Left ventricle myocardium superior (tissue), 1 donor: Measurements from ENCODE around the gene DIO3. TPM values are rescaled to one million over a fixed set of nuclear protein-coding genes. Genes with fewer than 3 reads are reported as not detected.

Experiments
- ATAC-seq: fragments of 200-7000 bp; cut with Tn5 transposase; one replicate; pipeline ENCODE4 v1.9.1; 2020; ENCODE audit warnings: mild to moderate bottlenecking, moderate library complexity
- DNase-seq: peaks from one replicate; pipeline ENCODE4 v3.0.0-alpha.2; 2020
- intact Hi-C: fragments of 100-400 bp; cut with micrococcal nuclease; formaldehyde crosslinking; loops from one replicate; pipeline ENCODE4 v1.11.0; 2022
- long read RNA-seq: library from polyadenylated mRNA; unstranded; transcript quantifications from one replicate; pipeline ENCODE4 v2.0.0, GENCODE V29; 2021
- total RNA-seq: library from RNA; stranded (reverse); fragmentation: NEBNext Ultra II Directional; extraction: Animal tissue kit (Norgen Biotek cat#: 25700); gene quantifications from one replicate; pipeline ENCODE4 v1.2.1, GENCODE V29; 2021
- donor health status: DM: no; HTN: yes; CAD: no; lungs with severe emphysema.

DIO3 gene
- total RNA-seq, result 0.15 TPM
- long read RNA-seq, result 0 reads

DNA sequence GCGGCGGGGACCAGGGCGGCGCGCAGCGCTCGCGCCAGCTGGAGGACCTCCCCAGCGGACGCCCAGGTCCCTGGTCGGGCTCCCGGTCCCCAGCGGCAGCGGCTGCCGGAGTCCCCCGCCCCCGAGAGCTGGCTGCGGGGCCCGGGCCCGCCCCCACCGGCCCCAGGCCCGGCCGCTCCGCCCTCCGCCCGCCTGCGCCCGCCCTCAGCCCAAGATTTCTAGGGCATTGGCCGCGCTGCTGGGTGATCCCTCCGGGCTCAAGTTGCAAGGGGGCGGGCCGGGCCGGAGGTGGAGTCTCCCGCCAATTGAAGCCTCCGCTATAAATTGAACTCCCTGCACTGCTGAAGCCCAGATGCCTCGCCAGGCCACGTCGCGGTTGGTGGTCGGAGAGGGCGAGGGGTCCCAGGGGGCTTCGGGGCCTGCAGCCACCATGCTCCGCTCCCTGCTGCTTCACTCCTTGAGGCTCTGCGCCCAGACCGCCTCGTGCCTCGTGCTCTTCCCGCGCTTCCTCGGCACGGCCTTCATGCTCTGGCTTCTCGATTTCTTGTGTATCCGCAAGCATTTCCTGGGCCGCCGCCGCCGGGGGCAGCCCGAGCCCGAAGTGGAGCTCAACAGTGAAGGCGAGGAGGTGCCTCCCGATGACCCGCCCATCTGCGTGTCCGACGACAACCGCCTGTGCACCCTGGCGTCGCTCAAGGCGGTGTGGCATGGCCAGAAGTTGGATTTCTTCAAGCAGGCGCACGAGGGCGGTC is at the start of gene DIO3:
DIO3 (plus strand) TSS at position 351 of the 752 bp plus-strand sequence.
- no peak for ATAC-seq
- intact Hi-C loops, result no loop called here
- no peak for DNase-seq

GRCh38 chr14:101511620-101512375 is 49.5 kb upstream of the DIO3 start:
- DNase-seq (peak; percentile 28), ATAC-seq (no peak)
- intact Hi-C loops, result no loop called here

DNA sequence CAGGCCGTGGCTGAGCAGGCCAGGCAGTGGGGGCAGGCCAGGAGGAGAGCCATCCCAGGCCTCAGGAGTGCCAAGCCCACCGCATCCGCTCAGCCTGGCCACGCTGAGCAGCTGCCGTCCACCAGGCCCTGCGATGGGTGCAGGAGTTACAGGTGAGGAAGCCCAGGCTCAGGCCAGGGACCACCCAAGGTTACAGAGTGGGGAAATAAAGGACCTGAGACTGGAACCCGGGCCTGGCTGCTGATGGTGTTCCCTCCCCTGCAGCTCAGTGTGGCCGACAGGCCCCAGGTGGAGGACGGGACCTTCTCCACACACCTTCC is 49.0 kb upstream of the DIO3 start:
- no peak for ATAC-seq
- no peak for DNase-seq
- intact Hi-C loops, result no loop called here

DNA sequence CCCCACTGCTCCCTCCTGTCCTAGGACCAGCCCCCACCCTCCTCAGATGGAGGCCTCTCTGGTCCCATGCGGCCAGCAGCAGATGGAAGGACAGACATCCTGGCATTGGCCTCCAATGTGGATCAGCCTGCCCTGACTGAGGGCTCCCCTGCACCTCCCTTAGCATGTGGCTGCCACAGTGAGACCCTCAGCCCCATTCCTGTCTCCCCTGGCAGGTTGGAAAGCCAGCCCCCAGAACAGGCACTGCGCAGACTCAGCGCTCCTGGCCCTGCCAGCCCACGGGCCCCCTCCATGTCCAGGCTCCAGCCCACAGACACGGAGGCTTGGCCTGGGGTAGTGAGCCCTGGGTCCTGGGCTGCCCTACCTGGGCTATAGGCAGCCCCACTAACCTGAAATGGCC is 47.2 kb upstream of the DIO3 start:
- ATAC-seq, result no peak
- intact Hi-C loops, result no loop called here
- DNase-seq, result no peak

DNA sequence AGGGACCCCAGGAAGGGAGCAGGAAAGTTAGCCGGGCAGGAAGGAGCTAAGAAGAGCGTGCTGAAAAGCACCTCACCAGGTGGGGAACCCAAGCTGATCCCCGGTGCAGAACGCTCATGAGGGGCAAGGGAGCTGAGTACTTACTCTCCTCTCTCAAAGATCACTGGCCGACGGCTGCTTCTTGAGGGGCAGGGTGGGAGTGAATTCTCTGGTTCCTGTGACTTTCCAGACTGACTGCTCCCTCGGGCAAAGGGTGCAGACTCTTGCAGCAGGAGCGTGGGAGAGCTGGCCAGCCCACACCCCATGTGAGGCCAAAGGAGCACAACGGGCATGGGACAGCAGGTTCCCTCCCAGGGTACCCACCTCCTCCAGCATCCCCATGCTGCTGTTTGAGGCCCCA is 44.9 kb upstream of the DIO3 start:
- no peak for ATAC-seq
- DNase-seq, result no peak
- intact Hi-C loops, result no loop called here

- peak; percentile 9 for ATAC-seq
- intact Hi-C loops, result no loop called here
- DNase-seq, result peak; percentile 42
Observed at GRCh38 chr14:101518611-101519473, 42.5 kb upstream of the DIO3 start.

- ATAC-seq (peak; percentile 65), DNase-seq (peak; percentile 47)
- intact Hi-C loops, result no loop called here
Observed at GRCh38 chr14:101520621-101521472, 40.4 kb upstream of the DIO3 start.

DNA sequence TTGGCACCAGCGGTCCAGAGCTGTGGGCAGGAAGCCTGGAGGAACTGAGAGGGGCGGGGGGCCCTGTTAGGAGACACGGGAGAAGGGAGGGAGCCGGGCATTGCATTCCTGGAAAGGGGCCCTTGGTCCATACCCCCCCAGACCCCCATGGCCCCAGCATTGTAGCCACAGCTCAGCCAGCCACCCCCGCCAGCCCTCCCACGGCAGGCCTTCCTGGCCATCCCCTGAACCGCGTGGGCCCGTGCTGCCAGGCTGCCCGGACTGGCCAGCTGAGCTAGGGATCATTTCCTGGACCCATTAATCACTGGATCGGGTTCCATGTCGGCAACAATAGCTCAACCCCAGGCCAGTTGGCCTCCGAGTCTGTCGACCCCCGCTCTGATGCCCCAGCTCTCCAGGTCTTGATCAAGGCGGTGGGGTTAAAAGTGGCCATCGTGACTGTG is 39.8 kb upstream of the DIO3 start:
- no peak for DNase-seq
- intact Hi-C loops, result no loop called here
- ATAC-seq, result no peak

GRCh38 chr14:101521978-101522377 is 39.3 kb upstream of the DIO3 start:
- no peak for ATAC-seq
- no peak for DNase-seq
- intact Hi-C loops, result no loop called here

DNA sequence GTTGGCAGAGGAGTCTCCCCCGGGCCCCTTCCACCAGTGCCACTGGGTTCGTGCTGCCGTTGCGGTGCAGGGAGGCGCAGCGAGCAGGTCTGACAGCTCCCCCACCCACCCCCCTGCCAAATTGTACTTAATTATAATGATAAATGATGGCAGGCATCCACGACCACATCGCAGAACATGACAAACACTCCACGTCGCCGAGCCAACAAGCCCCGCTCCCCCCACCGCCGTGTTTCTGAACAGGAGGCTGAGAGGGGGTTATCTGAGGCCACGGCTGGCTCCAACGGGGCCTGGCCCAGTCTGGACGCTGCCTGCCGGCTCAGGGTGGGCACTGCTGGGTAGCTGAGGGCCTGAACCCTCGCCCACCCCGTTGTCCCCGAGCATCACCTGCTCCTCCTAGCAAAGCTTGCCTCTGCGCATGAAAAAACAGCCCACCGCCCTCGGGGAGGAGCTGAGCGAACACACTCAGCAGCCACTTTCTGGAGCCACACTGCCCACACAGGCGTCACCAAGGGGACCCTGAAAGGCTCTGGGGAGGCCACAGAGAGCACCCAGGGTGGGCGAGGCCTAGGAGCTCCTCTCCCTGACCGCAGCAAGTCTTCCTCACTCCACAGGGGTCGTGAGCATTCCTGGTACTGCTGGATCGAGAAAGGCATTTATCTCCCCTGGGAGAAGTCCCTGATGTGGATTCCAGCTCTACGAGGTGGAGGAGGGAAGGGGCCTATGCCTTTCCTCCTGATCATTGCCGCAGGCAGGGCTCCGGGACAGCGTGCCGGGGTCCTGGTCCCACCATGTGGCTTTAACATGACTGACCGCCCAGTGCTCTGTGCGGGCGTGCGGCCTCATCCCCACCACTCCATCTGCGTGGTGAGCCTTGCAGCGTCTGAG is 35.4 kb upstream of the DIO3 start:
- ATAC-seq (peak; percentile 30), DNase-seq (no peak)
- intact Hi-C loops, result no loop called here

DNA sequence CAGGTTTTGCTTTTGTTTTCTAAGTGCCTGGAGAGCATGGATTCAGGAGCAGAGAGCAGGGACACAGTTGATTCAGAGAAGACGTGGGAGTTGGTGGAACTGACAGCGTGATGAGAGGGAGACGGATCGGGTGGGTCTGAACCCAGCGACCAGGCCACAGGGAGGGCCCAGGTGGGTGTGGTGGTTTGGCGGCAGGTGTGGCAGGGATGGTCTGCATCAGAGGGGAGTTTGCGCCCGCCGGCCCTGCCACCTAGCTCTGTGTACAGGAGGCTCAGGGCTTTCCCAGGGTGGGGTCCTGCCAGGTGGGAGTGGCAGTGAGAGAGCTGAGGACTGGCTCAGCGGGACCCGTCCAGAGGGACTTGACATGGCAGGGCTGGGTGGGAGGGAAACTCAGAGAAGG is 33.3 kb upstream of the DIO3 start:
- intact Hi-C loops, result no loop called here
- ATAC-seq (no peak), DNase-seq (no peak)

- ATAC-seq (no peak), DNase-seq (no peak)
- intact Hi-C loops, result no loop called here
Observed at GRCh38 chr14:101529079-101529478, 32.2 kb upstream of the DIO3 start.

DNA sequence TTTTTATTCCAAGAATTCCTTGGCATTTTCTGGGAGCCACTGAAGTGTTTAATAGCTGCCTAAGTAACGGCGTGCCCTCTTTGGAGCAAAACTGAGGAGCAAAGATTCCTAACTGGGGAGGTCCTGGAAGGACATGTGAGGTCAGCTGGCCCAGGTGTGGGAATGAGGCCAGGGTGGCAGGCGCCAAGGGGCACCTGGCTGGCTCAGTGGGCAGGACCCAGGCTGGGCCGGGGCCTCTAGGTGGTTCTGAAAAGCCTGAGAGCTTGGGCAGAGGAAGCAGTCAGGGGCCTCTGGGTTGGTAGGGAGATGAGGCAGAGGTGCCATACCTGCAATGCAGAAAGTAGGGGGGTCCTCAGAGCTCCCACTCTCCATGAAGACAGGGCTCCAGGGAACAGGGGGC is 27.1 kb upstream of the DIO3 start:
- intact Hi-C loops, result no loop called here
- ATAC-seq, result no peak
- DNase-seq, result no peak

DNA sequence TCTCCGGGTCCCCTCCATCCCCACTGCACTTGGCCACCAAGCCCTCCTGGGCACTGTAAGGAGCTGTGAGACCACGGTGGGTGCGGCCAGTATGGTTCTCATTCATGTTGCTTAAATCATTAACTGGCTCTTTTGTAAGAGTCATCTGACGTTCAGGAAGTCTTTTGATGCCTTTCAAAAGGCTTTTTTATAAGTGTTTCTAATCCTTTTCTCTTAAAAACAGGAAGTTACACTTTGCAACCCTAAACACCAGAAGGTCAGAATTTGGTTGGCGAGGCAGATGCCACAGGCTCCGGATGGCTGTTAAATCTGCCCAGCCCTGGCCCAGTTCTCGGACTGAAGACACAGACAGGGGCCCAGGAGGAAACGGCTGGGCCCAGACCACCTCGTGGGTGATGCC is 26.1 kb upstream of the DIO3 start:
- ATAC-seq (no peak), DNase-seq (no peak)
- intact Hi-C loops, result no loop called here

- intact Hi-C loops, result no loop called here
- no peak for DNase-seq
- ATAC-seq, result no peak
Observed at GRCh38 chr14:101535701-101536207, 25.5 kb upstream of the DIO3 start.

DNA sequence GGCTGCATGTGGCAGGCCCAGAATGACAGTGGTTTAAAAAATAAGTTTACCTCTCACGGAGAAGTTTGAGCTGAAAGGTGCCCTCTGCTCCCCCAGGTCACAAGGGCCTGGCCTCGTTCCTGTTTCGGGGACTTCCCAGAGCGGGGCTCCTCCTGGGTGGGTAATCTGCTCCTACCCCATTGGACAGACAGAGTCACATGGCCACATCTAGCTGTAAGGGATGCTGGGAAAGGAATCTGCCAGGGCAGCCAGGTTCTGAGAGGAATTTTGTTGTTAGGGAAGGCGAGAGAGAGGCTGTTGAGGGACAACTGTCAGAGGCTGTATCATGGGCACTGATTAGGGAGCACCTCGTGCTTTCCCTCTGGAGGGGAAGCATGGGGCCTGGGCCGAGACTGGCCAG is 24.0 kb upstream of the DIO3 start:
- intact Hi-C loops, result no loop called here
- ATAC-seq (no peak), DNase-seq (no peak)

DNA sequence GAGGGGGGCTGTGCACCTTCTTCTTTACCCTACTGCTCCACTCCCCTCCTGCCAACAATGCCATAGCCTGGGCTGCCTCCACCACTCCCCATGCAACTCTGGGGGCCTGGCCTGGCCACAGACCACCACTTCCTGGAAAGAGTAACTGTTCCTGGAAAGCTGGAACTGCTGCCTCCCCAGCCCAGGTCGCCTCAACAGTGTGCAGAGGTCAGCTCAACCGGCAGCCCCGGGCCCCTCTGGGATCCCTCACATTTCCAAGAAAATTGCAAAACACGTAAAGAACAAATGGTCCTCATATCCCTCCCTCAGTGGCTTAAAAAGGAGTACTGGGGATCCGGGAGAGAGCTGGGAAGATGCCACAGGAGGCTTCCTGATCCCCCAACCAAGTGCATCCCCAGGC is 22.4 kb upstream of the DIO3 start:
- ATAC-seq (peak; percentile 41), DNase-seq (no peak)
- intact Hi-C loops, result no loop called here

- ATAC-seq, result no peak
- DNase-seq, result no peak
- intact Hi-C loops, result no loop called here
Observed at GRCh38 chr14:101539880-101540279, 21.4 kb upstream of the DIO3 start.
